ENCODE data around the gene GCK.

DNA sequence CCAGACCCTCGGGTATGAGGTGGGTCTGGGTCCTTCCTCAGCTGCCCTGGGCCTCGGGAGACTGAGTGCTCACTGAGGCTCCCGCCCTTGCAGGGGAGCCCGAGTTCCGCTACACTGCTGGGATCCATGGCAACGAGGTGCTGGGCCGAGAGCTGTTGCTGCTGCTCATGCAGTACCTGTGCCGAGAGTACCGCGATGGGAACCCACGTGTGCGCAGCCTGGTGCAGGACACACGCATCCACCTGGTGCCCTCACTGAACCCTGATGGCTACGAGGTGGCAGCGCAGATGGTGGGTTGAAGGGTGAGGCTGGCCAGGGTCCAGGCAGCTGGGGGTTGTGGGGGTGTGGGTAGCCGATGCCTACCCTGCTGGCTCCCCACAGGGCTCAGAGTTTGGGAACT is 77.5 kb downstream of the GCK start:
- no peak for TF ChIP-seq SUZ12 (IDR thresholded peaks at IDR 0.05)
- no peak for TF ChIP-seq LEF1 (IDR thresholded peaks at IDR 0.05; ENCODE audit: borderline replicate concordance)
- TF ChIP-seq BHLHE40 (IDR thresholded peaks at IDR 0.05; ENCODE audit: borderline replicate concordance) = no peak
- TF ChIP-seq ARNT (IDR thresholded peaks at IDR 0.05) = no peak
